ENCODE data around the gene DIDO1.

DIDO1 gene

DNA sequence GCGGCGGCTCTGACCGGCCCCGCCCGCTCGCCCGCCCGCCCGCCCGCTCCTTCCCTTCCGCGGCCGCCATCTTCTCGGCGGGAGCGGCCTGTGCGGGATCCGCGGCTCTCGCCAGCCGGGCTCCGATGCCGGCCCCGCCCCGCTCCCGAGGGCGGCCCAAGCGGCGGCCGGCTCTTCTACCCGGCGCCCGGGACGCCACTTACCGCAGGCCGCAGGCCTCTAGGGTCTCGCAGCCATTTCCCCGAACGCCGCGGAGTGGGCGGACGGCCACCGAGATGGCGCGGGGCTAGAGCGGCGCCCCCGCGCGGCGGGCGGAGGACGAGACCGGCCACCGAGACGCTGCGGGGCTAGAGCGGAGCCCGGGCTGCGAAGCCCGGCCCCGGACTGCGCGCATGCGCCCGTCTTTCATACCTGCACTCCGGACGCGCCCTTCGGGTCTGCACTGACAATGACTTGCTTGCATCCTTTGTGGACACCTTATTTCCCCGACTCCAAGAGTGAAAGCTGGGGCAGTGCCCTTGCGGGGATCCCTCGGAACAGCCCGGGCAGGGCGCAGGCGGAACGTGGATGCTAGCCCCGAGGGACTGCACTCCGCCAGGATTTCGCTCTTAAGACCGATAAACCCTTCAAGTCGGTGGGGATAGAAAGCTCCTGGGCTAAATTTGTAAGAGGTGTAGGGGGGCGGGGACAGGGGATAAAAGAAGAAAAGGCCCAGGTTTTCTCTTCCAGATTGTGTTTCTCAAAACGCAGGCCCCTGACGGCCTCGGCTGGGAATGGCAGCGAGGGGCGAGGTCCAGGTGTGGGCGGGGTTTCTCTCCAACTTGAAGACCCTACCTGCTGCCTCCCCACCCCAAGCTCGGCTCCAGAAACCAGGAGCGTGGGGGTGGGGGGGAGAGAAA, at the start of gene DIDO1:
DIDO1 (minus strand) TSS at position 277 of the 899 bp plus-strand sequence.
- peak; percentile 99 for DNase-seq (ENCODE audit: low spot score)

DNA sequence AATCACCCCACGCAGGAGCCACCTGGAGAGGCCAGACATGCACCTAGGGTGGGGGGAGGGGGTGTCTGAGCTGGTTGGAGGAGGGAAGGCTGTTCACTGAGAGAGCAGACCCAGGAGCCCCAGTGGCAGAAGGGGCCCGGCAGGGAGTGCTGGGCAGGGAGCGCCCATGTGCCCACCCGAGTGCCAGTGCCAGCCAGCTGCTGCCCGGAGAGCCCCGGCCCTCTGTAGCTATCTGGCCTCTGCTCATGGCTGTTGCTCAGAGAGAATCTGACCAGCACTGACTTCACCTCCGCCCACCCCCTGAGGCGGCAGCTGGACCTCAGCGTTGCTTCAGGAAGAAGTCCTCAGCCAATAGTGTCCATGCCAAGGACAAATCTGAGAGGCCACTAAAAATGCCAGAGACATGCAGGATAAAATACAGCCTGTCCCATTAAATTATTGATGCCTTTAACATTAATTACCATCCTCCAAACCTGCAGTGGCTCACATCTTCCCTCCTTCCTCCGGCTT, 49.0 kb upstream of the DIDO1 start:
- no peak for DNase-seq (ENCODE audit: low spot score)

DNA sequence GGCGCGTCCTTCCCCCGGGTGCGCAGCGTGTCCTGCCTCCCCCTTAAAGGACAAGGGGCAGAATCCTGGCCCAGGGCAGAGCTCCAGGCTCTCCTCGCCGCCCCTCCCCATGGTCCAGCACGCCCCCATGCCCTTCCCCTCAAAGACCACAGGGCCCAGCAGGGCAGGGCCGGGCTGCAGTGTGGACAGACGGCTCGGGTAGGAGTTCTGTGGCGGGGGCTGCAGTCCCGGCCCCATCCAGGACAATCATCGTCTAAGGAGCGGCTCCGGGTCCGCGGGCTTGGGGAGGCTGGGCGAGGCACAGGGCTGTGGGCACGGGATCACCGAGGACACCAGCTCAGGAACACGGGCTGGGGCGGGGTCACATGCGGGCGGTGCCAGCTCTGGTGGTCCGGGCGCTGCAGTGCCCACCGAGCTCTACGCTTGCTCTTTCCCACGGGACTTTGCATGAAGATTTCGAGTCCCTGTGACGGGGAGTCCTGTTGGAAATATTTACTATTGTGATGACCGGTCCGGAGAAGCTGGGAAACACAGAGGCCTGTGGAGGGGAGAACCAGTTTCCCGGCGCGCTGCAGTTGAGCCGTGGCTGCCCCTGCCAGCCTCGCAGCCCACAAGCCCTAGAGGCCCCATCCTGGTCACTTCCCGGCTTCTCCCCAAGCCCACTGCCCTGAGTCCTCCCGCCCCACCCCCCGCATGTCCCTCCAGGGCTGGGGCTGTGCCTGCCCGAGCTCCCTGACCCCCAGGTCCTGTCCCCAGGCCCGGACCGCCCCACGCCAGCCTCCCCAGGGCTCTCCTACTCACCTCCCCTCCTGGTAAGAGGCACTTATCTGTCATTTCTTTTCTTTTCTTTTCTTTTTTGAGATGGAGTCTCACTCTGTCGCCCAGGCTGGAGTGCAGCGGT, 46.8 kb upstream of the DIDO1 start:
- no peak for DNase-seq (ENCODE audit: low spot score)

DNA sequence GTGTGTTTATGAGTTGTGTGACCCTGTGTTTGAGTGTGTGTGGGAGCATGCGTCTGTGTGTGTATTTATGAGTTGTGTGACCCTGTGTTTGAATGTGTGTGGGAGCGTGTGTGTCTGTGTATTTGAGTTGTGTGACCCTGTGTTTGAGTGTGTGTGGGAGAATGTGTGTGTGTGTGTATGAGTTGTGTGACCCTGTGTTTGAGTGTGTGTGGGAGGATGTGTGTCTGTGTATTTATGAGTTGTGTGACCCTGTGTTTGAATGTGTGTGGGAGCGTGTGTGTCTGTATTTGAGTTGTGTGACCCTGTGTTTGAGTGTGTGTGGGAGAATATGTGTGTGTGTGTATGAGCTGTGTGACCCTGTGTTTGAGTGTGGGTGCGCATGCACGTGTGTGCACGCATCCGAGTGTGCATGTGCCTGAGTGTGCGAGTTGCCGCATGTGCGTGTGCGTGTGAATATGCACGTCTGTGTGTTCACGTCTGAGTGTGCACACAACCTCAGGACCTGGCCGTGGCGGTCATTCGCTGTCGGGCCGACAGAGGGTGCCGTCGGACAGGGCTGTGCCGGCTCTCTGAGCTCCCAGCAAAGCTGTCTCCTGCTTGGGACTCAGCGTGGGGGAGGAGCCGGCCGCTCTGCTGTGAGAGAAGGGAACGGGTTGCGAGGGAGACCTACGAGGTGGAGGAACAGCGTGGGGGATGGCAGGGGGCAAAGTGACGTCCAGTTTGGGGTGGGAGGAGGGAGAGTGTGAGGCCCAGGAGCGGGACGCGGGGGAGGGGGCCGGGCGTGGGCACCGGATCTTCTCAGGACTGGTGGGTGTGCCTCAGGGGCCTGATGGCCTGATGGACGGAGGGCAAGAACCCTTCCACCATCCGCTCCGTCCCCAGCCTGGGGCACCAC, 45.9 kb upstream of the DIDO1 start:
- peak; percentile 99 for DNase-seq (ENCODE audit: low spot score)

DNA sequence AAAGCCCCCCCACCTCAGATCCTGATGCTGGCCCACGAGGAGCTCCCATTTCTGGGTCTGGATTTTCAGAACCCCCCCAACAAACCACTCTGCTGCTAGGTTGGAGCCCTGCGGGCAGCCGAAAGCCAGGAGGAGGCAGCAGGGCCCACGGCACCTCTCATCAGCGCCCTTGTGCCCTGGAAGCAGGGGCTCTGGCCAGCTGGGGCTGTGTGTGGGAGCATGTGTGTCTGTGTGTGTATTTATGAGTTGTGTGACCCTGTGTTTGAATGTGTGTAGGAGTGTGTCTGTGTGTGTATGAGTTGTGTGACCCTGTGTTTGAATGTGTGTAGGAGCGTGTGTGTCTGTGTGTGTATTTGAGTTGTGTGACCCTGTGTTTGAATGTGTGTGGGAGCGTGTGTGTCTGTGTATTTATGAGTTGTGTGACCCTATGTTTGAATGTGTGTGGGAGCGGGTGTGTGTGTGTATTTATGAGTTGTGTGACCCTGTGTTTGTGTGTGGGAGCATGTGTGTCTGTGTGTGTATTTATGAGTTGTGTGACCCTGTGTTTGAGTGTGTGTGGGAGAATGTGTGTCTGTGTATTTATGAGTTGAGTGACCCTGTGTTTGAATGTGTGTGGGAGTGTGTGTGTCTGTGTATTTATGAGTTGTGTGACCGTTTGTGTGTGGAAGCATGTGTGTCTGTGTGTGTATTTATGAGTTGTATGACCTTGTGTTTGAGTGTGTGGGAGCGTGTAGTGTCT, 45.1 kb upstream of the DIDO1 start:
- no peak for DNase-seq (ENCODE audit: low spot score)

DNA sequence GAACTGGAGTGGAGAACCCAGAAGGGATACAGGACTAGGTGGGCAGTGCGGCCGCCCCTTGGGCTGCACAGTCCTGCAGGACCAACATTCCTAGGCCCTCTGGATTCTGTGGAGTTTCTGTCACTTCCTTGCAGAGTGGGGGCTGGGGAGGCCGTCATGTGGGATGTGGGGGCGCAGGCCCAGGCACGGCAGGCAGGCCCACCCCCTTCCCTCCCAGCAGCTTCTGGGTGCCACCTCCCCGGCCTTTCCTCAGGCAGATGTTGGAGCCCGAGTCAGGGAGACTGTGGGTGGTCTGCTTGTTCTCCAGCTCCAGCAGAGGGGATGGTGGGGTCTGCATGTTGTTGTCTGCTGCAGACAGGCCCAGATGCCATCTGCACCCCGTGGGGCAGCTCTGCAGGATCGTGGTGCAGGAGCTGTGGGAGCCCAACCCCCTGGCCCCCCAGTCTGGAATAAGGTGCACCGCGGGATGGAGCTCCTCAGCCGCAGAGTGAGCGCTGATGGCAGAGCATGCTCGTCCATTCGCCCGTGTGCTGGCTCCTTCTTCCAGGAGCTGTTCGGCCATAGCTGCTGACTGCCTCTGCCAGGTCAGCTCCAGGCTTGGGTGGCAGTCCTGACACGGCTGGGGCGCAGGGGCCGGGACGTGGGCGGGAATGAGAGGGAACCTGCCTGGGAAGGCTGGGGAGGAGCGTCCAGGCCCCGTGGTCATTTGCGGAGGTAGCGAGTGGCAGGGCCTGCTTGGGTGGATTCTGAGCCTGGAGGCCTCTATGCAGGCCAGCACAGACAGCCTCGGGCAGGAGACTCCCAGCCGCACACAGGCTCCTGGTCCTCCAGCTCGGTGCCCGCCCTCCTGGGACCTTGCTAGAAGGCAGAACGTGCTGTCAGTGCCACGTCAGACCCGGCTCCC, 44.3 kb upstream of the DIDO1 start:
- no peak for DNase-seq (ENCODE audit: low spot score)

DNA sequence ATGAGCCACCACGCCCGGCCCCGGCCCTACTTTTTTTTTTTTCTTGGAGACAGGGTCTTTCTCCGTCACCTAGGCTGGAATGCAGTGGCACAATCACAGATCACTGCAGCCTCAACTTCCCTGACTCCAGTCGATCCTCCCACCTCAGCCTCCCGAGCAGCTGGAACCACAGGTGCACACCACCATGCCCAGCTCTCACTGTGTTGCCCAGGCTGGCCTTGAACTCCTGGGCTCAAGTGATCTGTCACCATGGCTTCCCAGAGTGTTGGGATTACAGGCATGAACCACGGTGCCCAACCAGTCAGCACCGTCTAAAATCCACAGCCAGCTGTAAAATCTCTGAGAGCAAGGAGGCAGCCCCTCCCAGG, 43.6 kb upstream of the DIDO1 start:
- no peak for DNase-seq (ENCODE audit: low spot score)

DNA sequence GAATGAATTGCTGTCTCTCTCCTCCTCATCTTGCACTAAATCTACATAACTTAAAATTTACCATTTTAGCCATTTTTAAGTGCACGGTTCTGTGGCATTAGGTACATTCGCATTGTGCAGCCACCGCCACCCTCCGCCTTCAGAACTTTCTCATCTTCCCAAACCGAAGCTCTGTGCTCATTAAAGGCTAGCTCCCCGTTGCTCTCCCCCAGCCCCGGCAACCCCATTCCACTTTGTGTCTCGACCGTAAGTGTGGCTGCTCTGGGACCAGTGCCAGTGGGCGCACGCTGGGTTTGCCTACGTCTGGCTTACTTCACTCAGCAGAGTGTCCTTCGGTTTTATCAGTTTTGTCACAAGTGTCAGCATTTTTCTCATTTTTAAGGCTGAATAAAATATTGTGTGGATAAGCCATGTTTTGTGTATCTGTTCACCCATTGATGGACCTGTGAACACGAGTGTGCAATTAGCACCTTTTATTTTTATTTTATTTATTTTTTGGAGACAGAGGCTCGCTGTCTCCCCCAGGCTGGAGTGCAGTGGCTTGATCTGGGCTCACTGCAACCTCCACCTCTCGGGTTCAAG, 43.0 kb upstream of the DIDO1 start:
- no peak for DNase-seq (ENCODE audit: low spot score)

DNA sequence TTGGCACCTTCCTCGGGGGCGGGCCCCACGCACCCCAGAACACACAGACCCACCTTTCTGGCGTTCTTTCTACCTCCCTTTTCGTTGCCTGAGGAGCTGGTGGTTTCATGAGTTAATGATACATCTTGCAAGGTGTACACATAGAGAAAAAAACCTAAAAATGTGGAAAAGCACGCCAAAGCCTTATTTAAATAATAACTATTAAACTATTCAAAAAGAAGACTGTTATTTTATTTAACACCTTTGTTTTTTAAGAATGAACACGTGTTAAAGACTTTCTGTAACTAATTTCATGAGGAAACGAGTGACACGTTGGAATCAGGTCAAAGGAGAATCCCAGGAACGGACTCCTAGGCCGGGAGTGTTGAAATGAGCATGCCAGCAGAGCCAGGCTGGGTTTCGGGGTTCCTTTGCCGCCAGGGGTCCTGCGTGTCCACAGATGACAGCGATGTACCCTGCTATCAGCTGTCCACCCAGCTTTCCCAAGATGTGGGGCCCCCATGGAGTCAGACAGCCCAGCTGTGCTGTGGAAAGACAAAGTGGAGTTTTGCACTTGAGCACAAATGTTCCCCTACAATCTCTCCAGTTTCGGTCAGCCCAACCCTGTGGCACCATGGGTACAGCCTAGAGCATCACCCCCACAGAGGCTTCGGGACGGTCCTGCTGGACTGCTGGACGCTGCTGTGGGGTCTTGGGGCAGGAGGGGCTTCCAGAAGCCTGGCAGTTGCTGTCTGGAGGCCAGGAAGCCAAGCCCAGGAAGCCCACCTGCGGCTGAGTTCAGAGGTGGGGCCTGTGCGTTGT, 42.3 kb upstream of the DIDO1 start:
- no peak for DNase-seq (ENCODE audit: low spot score)

DNA sequence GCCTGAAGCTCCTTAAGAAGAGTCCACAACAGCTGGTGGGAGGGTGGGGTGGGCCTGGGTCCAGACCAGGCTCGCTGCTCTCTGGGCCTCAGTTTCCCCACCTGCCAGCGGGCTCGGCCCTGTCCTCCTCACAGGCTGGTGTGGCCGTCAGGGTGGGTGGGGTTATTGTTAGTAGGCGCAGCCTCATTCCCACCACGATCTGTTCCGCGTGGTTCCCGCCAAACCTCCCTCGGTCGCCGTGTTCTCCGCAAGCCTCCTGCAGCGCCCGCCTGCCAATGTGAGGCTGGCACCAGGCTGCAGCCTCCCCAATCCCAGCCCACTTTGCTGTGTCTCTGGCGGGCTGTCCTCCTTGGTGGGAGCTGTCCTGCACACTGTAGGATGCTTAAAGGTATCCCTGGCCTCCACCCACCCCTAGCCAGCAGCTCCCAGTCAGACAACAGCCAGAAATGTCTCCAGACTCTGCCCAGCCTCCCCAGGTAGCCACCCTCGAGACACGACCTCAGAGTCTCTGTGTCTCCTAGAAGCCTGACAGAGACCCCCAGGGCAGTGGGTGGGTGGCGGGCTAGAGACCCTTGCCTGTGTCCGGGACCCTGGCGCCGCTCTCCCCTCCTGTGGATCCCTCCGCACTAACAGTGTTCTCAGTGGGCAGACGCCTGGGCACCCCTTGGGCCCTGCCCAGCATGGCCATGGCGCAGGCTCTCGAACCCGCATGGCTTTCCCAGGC, 41.5 kb upstream of the DIDO1 start:
- no peak for DNase-seq (ENCODE audit: low spot score)

DNA sequence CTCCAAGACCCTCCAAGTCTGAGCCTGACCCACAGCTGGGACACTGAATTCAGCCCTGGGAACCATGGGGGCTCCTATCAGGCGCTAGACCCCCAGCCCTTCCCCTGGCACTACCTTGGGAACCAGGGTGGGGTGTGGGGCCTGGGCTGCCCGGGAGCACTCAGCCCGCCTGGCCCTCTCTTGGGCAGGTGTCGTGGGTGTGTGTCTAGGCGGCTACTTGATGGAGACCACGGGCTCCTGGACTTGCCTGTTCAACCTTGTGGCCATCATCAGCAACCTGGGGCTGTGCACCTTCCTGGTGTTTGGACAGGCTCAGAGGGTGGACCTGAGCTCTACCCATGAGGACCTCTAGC, 40.8 kb upstream of the DIDO1 start:
- DNase-seq (ENCODE audit: low spot score), result no peak

DNA sequence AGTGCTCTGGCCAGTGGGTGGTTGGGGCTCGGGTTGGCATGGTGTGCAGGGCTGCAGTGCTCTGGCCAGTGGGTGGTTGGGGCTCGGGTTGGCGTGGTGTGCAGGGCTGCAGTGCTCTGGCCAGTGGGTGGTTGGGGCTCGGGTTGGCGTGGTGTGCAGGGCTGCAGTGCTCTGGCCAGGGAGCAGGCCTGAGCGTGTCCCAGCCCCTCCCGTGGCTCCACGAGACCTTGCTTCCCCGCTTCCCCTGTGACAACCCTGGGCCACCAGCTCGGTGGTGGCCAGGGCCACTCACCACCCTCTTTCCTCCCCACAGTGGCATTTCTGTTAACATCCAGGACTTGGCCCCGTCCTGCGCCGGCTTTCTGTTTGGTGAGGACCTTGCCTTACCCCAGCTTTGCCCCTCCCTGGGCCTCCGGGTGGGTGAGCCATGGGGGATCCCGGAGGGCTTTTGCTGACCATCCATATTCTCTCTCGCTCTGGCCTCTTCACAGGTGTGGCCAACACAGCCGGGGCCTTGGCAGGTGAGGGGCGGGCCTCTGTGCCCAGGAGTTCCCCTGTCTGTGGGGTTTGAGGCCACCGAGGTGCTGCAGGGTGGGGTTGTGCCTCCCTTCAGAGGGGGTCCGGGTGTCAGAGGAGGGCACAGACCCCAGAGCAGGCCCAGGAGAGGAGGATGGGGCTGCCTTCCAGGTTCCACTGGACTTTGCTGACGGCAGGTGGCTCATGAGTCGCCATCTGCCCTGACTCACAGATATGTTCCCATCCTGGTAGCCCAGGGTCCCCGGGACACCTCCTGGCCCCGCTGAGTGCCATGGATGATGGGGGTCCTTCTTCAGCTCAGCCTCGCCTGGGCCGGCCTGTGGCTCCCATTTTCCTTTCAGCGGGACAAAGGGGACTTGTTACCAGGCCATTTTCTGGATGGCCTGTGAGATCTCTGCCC, 40.2 kb upstream of the DIDO1 start:
- DNase-seq (ENCODE audit: low spot score), result no peak

DNA sequence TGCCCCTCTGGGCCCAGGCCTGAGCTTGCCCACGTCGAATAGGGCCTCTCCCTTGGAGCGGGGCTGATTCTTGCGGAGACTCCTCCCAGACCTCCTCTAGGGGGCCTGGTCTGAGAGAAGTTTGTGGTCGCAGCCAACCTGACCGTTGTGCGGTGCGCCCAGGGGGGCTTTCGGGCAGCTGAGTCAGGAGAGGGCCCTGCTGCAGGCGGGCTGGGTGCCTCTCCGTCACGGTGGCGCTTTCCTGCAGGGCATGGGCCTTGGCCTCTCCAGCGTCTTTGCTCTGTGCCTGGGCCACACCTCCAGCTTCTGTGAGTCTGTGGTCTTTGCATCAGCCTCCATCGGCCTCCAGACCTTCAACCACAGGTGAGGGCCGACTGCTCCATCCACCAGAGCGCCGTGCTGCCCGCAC, 39.1 kb upstream of the DIDO1 start:
- DNase-seq (ENCODE audit: low spot score), result no peak

DNA sequence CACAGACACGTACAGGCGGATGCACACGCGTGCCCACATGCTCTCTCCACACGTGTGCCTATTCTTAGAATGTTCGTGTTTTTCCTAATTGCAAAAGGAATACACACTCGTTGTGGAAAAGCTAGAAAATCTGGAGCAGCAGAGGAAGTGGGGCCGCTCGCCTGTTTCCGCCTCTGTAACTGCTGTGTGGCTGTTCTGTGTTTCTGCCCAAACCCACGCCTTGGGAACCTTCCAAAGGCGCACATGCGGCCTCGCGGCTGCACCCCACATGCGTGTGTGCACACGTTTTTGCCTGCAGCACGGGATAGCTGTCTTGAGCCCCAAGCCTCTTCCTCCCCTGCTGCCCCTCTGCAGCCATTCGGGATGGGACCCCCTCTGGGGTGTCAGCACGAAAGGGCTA, 38.4 kb upstream of the DIDO1 start:
- DNase-seq (ENCODE audit: low spot score), result no peak

DNA sequence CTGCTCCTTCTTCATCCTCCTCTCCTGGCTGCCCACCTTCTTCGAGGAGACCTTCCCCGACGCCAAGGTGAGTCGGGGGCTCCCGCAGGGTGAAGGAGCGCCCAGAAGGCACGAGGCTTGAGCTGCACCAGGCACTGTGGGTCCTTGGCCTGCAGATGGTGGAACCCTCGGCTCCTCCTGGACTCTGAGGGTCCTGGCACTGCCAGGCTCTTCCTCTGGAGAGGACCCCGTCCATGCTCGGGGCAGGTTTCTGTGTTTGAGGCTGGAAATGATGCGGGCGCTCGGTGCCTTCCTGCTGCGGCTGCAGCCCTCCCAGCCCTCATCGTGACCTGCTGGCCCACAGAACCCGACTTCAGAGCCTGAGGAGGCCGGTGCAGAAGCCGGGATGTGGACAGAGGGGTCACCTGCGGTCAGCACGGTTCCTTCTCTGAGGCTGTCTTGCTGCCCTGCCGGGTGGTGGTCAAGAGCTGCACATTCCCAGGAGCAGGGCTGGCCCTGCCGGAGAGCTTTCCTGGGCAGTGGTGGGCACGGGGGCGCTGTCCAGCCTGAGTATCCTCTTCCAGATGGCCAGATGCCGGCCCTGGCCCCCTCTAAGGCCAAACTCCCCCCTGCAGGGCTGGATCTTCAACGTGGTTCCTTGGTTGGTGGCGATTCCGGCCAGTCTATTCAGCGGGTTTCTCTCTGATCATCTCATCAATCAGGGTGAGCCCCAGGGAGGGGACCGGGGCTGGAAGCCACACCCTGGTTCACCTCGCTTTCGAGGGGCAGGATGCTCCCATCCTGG, 37.5 kb upstream of the DIDO1 start:
- no peak for DNase-seq (ENCODE audit: low spot score)

DNA sequence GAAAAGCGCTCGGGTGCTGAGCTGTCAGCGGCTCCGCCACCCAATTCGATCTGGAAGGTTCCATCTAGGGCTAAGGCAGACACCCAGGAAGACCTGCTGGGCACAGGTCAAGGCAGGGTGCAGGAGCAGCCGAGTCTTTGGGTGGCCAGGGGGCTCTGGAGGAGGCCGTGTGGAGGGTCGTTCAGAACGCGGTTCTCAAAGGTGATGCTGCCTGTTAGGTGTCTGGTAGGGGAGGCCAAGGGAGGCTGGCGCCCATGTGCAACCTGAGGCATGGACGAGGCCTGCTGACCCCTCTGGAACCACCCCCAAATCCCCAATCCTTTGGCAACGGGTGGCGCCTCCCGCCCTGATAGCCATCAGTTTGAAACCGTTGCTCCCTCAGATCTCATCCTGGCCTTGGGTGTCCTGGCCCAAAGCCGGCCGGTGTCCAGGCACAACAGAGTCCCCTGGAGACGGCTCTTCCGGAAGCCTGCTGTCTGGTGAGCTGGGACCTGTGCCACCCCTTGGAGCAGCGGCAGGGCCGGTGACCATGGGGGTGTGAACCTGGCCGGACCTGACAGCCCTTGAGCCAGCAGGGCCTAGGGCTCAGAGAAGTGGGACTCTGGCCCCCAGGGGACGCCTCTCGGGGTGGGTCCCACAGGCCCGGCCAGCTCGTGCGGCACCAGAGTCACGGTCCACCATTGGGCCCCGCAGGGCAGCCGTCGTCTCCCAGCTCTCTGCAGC, 36.7 kb upstream of the DIDO1 start:
- DNase-seq (ENCODE audit: low spot score), result no peak

Measured in HuH-7 (cell line).